T-helper 1 cell treated with Interleukin-12 subunit alpha and Interleukin-12 subunit beta and Interleukin-4 antibody, amounts not matched to agents 30 μg/mL and 1 μg/mL, for 36 hours (primary cell): ENCODE measurements around the gene LSM4.

Experiments
- H3K27ac Mint-ChIP-seq: one replicate; pipeline ENCODE4 v1.8.0; 2021; ENCODE audit warnings: mild to moderate bottlenecking, mixed read lengths
- H3K27me3 Mint-ChIP-seq: one replicate; pipeline ENCODE4 v1.8.0; 2021; ENCODE audit warnings: low read depth, mixed read lengths
- H3K36me3 Mint-ChIP-seq: one replicate; pipeline ENCODE4 v1.8.0; 2021; ENCODE audit warnings: low read depth, mixed read lengths
- H3K4me1 Mint-ChIP-seq: one replicate; pipeline ENCODE4 v1.8.0; 2021; ENCODE audit warnings: low read depth, mixed read lengths
- H3K4me3 Mint-ChIP-seq: one replicate; pipeline ENCODE4 v1.8.0; 2021; ENCODE audit warnings: mild to moderate bottlenecking, moderate library complexity, mixed read lengths
- H3K9me3 Mint-ChIP-seq: one replicate; pipeline ENCODE4 v1.8.0; 2021; ENCODE audit warnings: mixed read lengths

The LSM4 gene

DNA sequence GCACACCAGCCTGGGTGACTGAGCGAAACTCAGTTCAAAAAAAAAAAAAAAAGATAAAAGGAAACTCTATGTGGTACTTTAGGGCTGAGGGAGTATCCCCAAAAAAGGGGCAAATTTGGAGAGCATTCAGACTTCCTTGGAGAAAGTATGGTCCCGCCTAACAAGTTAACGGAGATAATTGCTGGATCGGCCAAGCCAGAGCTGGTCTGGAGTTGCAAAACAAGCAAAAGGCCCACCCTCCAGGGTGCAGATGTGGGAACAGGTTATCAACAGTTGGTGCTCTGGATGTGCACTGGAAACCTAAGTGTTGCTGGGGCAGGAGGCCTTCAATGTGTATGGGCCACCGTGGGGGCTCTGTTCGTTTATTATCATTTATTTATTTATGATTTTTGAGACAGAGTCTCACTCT is 51.4 kb downstream of the LSM4 start:
- no peaks in the 10 kb centered on the region for H3K9me3 Mint-ChIP-seq
- H3K4me1 Mint-ChIP-seq: peaks cover 6% of the 10 kb centered on the region
- H3K36me3 Mint-ChIP-seq: peaks cover 9% of the 10 kb centered on the region
- H3K27ac Mint-ChIP-seq: no peak overlapping the region
- no peaks in the 10 kb centered on the region for H3K27me3 Mint-ChIP-seq
- no peak overlapping the region for H3K4me3 Mint-ChIP-seq

DNA sequence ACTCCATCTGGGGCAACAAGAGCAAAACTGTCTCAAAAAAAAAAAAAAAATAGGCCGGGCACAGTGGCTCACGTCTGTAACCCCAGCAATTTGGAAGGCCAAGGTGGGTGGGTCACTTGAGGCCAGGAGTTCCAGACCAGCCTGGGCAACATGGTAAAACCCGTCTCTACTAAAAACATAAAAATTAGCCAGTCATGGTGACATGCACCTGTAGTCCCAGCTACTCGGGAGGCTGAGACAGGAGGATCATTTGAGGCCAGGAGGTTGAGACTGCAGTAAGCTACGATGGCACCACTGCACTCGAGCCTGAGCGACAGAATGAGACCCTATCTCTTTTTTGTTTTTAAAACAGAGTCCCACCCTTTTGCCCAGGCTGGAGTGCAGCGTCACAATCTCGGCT is 52.5 kb downstream of the LSM4 start:
- peaks cover 13% of the 10 kb centered on the region for H3K36me3 Mint-ChIP-seq
- no peak overlapping the region for H3K27ac Mint-ChIP-seq
- H3K27me3 Mint-ChIP-seq: no peaks in the 10 kb centered on the region
- H3K9me3 Mint-ChIP-seq: no peaks in the 10 kb centered on the region
- H3K4me3 Mint-ChIP-seq: no peak overlapping the region
- peaks cover 6% of the 10 kb centered on the region for H3K4me1 Mint-ChIP-seq

DNA sequence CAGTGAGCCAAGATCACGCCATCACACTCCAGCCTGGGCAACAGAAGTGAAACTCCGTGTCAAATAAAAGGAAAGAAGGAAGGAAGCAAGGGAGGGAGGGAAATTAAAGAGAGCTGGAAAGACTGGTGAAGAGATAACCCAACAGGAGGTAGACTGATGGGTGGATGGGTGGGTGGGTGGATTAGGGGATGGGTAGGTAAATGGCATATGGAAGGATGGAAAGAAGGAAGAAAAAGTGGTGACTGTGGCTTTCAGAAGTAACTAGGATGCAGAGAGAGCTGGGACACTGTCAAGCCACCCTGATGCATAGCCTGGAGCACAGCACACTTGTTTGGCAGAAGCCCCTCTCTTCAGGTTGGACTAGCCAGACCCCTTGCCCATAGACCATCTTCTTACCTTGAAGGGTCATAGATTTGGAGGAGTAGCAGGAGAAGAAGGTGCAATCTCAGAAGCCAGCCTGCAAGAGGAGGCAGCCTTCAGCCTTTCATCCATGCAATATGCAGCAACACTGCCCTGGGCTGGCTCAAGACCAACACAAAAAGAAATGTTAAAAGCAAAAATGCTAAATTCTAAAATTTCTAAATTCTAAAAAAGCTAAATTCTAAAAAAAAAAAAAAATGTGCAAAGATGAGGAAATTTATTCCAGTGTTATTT is 53.7 kb downstream of the LSM4 start:
- H3K27ac Mint-ChIP-seq: no peak overlapping the region
- no peaks in the 10 kb centered on the region for H3K4me1 Mint-ChIP-seq
- no peaks in the 10 kb centered on the region for H3K9me3 Mint-ChIP-seq
- H3K4me3 Mint-ChIP-seq: no peak overlapping the region
- H3K36me3 Mint-ChIP-seq: peaks cover 10% of the 10 kb centered on the region
- no peaks in the 10 kb centered on the region for H3K27me3 Mint-ChIP-seq

DNA sequence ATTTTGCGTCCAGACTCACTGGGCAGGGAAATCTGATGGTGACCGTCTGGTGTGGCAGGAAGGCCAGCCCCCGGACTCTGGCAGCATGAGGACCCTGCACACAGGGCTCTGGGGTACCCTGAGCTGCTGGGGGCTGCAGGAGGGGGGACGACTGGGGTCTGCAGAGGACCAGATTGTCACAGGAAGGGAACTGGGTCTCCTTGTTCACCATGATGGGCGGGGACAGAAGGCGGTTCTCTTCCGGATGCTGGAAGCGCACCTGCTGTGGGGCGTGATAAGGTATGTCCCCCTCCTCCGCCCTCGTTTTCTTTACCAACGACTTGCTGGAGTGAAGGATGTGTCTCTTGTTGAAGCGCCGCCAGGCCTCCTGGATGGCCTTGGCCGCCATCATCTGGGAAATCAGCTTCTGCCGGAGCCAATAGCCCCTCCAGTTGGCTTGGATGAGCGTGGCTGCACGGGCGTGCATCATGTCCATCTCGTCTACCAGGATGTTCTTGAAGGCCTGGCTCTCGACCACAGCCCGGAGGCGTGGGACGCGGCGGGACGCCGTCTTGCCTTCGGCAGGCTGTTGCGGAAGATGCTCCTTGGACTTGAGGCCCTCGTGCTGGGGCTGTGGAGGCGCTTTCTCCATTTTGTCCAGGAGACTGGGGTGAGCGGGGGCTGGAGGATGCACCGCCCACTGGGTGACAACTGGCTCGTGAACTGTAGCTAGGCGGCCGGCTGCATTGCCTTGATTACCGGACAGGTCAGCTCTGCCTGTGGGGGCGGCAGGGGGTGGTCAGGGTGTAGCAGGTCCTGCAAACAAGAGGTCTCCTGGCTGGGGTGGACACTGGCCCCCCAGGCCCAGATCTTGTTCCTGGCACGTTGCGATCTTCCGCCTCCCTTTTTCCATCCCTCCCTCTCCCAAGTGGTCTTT is 55.8 kb downstream of the LSM4 start:
- H3K27me3 Mint-ChIP-seq: no peaks in the 10 kb centered on the region
- H3K9me3 Mint-ChIP-seq: no peaks in the 10 kb centered on the region
- H3K4me3 Mint-ChIP-seq: no peak overlapping the region
- peaks cover 10% of the 10 kb centered on the region for H3K36me3 Mint-ChIP-seq
- no peak overlapping the region for H3K27ac Mint-ChIP-seq
- no peaks in the 10 kb centered on the region for H3K4me1 Mint-ChIP-seq

DNA sequence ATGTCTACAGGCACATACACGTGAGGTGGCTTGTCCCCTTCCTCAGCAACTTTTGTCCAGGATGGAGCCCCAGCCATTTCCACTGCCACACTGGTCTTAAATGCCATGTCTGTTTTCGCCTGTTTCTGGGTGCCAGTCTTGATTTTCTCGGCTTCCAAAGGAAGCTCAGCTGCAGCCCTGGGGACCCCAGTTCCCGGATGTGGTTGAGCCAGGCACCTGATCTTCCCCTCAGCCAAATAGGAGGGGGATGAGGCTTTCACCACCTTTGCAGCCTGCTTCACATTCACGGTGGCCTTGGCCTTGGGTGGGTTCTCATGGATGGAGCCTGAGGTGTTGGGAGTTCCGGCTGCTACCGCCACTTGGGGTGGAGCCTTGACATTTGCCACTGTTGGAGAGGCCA is 57.3 kb downstream of the LSM4 start:
- Mint-ChIP-seq H3K27me3 (no peaks in the 10 kb centered on the region), H3K4me3 (no peak overlapping the region), H3K27ac (no peak overlapping the region), H3K4me1 (no peaks in the 10 kb centered on the region), H3K9me3 (no peaks in the 10 kb centered on the region), H3K36me3 (peaks cover 10% of the 10 kb centered on the region)

DNA sequence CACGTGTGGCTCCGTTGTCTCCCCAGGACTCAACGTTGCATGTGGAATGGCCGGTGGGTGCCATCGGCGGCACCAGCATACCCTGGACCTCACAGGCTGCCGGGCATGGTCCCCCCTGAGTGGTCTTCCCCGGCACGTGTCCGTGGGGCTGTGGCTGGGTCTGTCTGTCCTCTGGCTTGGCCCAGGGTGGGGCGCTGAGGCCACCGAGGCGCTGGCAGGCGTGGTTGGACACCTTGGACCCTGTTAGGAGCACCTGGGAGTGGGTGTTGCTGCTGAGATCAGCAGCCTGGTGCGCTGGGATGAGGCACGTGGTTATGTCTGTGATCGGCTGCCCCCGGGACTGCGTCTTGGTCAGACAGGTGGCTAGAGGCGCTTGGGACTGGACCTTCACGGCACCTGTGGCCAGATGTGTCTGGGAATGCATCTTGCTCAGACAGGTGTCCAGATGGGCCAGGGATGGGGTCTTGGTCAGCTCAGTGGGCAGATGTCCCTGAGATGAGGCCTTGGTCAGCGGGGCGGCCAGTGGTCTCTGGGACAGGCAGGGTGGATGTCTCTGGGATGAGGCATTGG is 57.8 kb downstream of the LSM4 start:
- Mint-ChIP-seq H3K4me1 (no peaks in the 10 kb centered on the region), H3K36me3 (peaks cover 10% of the 10 kb centered on the region), H3K27ac (no peak overlapping the region), H3K9me3 (no peaks in the 10 kb centered on the region), H3K4me3 (no peak overlapping the region), H3K27me3 (no peaks in the 10 kb centered on the region)

DNA sequence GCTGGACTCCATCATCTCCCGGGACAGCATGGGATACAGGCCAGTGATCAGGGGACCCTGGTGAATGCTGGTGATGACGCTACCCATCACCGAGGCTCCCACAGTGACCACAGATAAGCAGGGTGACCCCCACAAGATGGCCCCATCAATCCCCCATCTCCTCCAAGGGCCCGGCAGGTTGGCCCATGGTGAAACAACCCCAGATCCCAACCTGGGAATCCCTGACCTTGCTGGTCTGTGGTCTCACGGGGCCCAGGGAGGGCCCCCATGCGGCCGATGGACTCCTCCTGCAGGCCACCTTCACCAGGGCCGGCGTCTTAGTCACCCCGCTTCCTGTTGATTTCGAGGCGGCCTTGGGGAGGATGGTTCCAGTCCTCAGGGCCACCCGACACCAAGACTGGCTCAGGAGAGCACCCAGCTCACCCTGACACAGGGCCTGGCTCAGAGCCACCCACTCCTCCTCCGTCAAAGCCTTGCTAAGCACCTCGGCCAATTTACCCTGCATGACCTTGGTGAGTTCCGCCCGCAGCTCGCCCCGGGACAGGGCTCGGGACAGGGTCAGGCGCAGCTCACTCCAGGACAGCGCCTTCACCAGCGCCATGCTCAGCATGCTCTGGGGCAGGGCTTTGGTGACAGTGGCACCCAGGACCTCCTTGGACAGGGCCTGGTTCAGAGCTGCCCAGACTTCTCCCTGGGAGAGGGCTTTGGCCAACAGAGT is 58.6 kb downstream of the LSM4 start:
- Mint-ChIP-seq H3K27me3 (no peaks in the 10 kb centered on the region), H3K4me1 (no peaks in the 10 kb centered on the region), H3K9me3 (no peaks in the 10 kb centered on the region), H3K36me3 (peaks cover 10% of the 10 kb centered on the region), H3K4me3 (no peak overlapping the region), H3K27ac (no peak overlapping the region)

DNA sequence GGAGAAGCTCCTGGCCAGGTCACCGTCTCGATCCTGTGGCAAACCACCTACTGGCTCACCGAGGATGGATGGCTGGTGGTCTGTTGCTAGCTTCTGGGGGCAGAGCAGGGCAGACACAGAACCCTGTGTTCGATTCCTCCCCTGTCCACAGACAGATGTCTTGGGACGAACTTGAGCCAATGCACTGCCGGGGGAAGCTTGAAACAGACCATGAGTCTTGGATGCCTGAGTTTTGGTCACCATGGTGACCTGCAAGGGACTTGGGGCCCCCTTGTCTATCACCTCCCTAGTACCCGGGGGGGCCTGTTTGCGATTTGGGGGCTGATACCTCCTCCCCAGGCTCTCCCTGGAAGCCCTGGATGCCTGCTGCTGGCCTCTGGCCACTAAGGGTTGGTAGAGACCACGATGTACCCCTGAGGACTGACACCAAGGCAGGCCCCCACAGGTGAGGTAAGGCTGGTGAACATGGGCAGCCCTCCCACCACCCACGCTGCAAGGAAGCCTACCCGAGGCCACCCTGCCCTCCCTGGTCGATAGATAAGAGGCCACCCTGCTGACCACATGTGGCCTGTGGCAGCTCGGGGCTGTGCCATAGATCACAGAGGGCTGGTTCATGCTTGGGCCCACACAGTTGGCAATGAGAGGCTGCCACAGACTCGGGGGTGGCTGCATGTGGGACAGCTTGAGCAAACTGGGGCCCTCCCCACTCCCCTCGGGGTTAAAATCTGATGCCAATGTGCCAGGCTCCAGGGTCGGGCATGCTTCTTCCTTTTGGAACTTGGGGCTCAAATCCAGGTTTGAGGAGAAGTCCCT is 59.3 kb downstream of the LSM4 start:
- H3K27me3 Mint-ChIP-seq: no peaks in the 10 kb centered on the region
- no peaks in the 10 kb centered on the region for H3K9me3 Mint-ChIP-seq
- H3K4me1 Mint-ChIP-seq: no peaks in the 10 kb centered on the region
- H3K36me3 Mint-ChIP-seq: peaks cover 10% of the 10 kb centered on the region
- no peak overlapping the region for H3K4me3 Mint-ChIP-seq
- H3K27ac Mint-ChIP-seq: no peak overlapping the region

DNA sequence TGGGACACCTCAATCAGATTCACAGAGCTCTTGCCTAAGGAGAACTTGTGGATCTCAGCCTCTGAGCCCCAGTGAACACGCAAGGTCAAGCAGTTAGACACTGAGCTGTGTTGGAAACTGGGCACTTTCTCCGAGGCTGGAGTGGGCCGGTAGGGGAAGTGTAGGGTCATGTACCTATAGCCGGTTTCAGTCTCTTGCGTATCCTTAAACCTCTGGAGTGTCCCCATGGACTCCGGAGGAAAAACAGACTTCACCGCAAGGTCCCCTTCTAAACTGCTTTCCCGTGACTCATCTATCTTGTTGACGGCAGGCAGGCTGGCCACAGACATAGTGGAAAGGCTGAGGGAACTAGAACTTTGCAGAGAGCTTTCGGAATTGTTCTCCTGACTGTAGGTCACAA is 60.0 kb downstream of the LSM4 start:
- H3K27ac Mint-ChIP-seq: no peak overlapping the region
- H3K27me3 Mint-ChIP-seq: no peaks in the 10 kb centered on the region
- no peaks in the 10 kb centered on the region for H3K4me1 Mint-ChIP-seq
- H3K4me3 Mint-ChIP-seq: no peak overlapping the region
- peaks cover 5% of the 10 kb centered on the region for H3K36me3 Mint-ChIP-seq
- no peaks in the 10 kb centered on the region for H3K9me3 Mint-ChIP-seq

DNA sequence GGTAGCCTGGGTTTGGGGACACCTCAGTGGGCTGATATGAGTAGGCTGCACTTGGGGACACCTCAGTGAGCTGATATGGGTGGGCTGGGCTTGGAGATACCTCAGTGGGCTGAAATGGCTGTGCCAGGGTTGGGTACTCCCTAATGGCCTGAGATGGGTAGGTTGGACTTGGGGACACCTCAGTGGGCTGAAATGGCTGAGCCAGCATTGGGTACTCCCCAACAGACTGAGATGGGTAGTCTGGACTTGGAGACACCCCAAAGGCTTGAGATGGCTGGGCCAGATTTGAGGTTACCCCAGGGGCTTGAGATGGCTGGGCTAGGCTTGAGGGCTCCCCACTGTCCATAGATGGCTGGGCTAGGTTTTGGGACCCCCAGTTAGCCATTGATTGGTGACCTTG is 60.7 kb downstream of the LSM4 start:
- peaks cover 5% of the 10 kb centered on the region for H3K36me3 Mint-ChIP-seq
- H3K27ac Mint-ChIP-seq: no peak overlapping the region
- H3K4me1 Mint-ChIP-seq: no peaks in the 10 kb centered on the region
- H3K27me3 Mint-ChIP-seq: no peaks in the 10 kb centered on the region
- no peaks in the 10 kb centered on the region for H3K9me3 Mint-ChIP-seq
- no peak overlapping the region for H3K4me3 Mint-ChIP-seq

DNA sequence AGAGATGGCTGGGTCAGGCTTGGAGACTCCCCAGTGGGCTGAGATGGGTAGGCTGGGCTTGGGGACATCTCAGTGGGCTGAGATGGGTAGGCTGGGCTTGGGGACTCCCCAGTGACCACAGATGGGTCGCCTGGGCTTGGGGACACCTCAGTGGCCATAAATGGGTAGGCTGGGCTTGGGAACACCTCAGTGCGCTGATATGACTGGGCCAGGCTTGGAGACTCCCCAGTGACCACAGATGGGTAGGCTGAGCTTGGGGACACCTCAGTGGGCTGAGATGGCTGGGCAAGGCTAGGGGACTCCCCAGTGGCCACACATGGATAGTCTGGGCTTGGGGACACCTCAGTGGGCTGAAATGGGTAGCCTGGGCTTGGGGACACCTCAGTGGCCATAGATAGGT is 61.4 kb downstream of the LSM4 start:
- Mint-ChIP-seq H3K9me3 (no peaks in the 10 kb centered on the region), H3K27ac (no peak overlapping the region), H3K4me1 (no peaks in the 10 kb centered on the region), H3K4me3 (no peak overlapping the region), H3K27me3 (no peaks in the 10 kb centered on the region), H3K36me3 (peaks cover 5% of the 10 kb centered on the region)

DNA sequence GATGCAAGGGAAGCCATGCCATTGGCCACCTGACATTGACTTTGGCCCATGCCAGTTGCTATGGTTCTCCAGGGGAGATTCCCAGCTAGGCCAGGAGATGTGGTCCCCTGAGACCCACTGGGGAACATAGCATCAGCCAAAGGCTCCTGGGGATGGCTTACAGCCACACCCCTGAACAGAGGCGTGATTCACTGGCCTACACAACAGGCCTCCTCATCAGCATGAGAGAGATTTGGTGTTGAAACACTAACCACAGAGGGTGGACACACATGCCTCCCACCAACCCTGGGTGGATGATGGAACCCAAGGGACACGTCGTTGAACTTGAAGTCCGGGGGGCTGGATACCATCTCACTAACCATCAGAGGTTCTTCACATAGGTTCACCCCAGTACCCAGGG is 63.0 kb downstream of the LSM4 start:
- no peaks in the 10 kb centered on the region for H3K4me1 Mint-ChIP-seq
- no peak overlapping the region for H3K27ac Mint-ChIP-seq
- no peaks in the 10 kb centered on the region for H3K36me3 Mint-ChIP-seq
- H3K9me3 Mint-ChIP-seq: no peaks in the 10 kb centered on the region
- peaks cover 4% of the 10 kb centered on the region for H3K27me3 Mint-ChIP-seq
- no peak overlapping the region for H3K4me3 Mint-ChIP-seq

DNA sequence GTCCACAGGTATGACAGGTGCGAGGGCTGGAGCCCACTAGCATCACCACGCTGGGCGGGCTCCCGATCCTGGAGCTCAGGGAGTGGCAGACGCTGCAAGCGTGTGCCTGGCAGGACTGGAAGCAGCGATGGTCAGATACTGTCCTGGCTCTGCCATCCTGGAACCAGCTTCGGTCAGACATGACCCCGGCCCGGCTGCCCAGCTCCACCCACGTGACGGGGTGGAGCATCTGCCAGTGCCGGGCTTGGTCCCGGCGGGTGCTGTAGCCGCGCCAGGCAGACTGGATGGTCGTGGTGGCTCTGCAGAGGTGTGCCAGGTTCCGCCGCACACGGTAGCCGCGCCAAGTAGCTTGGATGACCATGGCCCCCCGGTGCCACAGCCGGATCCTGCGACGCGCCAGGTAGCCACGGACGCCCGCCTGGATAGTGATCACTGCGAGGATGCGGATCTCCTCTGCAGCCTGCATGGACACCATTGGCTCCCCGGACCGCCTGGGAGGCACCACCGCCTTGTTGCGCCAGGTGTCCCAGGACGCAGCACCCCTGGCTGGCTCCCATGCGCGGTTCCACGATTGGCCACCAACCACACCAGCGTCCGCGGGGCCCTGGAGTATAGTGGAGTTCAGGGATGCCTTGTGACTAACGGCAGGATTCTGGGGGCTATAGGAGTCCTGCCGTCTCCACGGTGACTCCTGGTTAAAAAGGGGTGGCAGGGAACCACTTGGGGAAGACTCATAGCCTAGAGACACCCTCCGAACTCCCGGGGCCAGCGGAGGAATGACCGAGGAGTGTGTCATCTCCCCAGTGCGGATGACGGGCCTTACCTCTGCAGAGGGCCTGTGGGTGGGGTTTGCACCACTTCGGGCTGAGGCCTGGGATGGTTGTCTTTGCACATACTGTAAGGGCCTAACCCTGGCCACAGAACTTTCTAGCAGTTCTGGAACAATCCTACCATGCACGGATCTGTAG is 65.1 kb downstream of the LSM4 start:
- peaks cover 14% of the 10 kb centered on the region for H3K27me3 Mint-ChIP-seq
- H3K4me1 Mint-ChIP-seq: no peaks in the 10 kb centered on the region
- no peak overlapping the region for H3K4me3 Mint-ChIP-seq
- H3K27ac Mint-ChIP-seq: no peak overlapping the region
- no peaks in the 10 kb centered on the region for H3K36me3 Mint-ChIP-seq
- H3K9me3 Mint-ChIP-seq: no peaks in the 10 kb centered on the region
